Measurements from ENCODE around the gene WRAP73. TPM values are rescaled to one million over a fixed set of nuclear protein-coding genes. Genes with fewer than 3 reads are reported as not detected.
"Not testable (repeated sequence)": the region's sequence is repeated elsewhere in the genome, so short reads cannot be mapped to it uniquely, and the experiment has no call there.

The WRAP73 gene
- total RNA-seq, 1 donor from 2014 or later = 18.3 TPM

DNA sequence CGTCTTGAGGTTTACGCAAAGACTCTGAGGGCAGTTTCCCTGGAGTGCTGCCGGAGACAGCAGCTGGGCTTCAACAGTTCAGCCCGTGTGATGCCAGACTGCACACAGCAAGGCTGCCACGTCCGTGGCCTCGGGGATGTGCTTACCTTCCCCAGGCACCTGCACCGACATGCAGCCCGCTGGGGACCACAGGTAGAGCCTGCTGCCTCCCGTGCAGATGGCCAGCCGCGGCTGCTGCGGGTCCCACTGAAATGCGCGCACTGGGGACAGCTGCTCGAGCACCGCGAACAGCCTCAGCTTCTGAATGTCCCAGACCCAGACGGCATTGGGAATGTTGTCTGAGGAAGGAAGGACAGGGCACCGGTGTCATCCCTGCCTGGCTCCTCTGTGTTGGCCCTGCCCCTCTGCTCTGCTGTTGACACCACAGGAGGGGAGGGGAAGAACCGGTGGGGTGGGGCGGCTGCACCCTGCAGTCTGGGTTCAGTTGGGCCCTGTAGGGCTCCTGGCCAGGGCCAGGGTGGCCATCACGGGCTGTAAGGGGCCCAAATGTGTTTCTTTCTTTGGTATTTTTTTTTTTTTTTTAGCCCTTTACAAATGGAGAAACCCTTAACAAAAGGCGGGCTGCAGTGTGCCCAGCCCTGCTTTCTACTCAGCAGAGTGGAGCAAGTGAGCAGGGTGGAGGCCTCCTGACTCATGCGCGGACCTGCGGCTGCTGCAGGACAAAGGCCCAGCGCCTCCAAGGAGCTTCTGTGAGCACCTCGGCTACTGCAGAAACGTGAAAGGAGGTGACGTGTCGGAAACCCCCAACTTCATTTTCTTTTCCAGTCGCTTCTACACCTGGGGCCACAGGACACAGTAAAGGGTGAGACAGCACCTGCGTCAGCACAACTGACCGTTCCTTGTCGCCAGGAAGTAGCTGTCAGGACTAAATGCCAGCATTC is 18.3 kb downstream of the WRAP73 start:
- no peak for DNase-seq (ENCODE audit: low spot score)

- DNase-seq (ENCODE audit: low spot score) = no peak
Measured at GRCh38 chr1:3630914-3631313, 19.0 kb downstream of the WRAP73 start.

GRCh38 chr1:3630161-3630611 is 19.7 kb downstream of the WRAP73 start:
- DNase-seq (ENCODE audit: low spot score) = no peak

- no peak for DNase-seq (ENCODE audit: low spot score)
Measured at GRCh38 chr1:3629561-3630160, 20.2 kb downstream of the WRAP73 start.

DNA sequence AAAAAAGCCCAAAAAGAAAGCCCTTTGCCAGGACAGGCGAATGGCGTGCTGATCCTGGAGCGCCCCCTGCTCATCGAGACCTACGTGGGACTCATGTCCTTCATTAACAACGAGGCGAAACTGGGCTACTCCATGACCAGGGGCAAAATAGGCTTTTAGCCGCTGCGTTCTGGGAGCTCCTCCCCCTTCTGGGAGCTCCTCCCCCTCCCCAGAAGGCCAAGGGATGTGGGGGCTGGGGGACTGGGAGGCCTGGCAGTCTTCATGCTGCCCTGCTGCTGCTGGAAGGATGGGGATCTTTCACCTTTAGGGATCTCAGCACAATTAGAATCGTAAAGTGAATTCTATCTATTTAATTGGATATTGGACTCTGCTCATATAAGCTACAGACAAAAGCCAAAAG is 21.5 kb downstream of the WRAP73 start:
- no peak for DNase-seq (ENCODE audit: low spot score)

GRCh38 chr1:3627515-3628253 is 22.2 kb downstream of the WRAP73 start:
- no peak for DNase-seq (ENCODE audit: low spot score)

GRCh38 chr1:3626025-3626424 is 23.9 kb downstream of the WRAP73 start:
- no peak for DNase-seq (ENCODE audit: low spot score)

- DNase-seq (ENCODE audit: low spot score) = peak; percentile 69
Measured at GRCh38 chr1:3625151-3625907, 24.6 kb downstream of the WRAP73 start.

DNA sequence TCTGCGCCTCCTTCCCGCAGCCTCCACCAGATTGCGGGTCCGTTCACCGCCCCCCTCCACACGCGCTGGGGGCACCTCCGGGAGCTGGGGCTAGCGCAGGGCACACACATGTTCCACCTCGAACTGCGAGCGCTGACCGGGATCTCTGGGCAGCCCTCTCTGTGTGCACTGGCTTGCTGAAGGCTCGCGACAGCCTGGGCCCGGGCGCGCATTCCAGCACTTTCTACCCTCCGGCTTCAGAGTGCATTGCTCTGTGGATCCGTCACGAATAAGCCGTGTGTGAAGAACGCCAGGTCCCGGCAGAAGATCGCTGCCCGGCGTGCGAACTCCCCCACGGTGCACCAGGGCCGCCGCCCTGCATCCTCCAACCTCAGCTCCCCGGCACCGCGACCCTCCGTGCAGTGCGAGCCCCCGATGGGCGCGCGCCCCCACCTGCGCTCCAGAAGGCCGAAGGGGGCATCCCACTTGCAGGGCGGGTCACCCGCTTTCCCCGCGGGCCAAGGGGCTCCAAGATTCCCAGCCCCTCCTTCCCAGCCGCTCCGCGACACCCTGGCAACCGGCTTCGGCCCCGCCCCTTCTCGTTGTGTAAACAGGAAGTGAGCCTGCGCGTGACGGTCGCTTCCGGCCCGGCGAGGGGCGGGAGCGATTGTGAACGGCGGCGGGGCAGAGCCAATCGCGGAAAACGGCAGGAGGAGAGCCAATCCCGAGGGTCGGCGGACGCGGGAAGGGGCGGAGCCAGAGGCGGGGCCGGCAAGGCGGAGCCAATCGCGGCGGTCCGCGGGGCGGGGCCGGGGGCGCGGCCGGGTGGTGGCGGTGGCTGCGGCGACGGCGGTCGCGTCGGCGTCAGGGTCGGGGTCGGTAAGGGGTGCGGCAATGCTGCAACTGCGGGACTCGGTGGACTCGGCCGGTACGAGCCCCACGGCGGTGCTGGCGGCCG is 25.4 kb downstream of the WRAP73 start, which contains the start of gene TPRG1L:
Gene TPRG1L, plus strand, starts transcription at position 816 of the 937 bp plus-strand sequence. Its CDS starts 58 bp downstream, at position 874.
- DNase-seq (ENCODE audit: low spot score) = peak; percentile 99

DNA sequence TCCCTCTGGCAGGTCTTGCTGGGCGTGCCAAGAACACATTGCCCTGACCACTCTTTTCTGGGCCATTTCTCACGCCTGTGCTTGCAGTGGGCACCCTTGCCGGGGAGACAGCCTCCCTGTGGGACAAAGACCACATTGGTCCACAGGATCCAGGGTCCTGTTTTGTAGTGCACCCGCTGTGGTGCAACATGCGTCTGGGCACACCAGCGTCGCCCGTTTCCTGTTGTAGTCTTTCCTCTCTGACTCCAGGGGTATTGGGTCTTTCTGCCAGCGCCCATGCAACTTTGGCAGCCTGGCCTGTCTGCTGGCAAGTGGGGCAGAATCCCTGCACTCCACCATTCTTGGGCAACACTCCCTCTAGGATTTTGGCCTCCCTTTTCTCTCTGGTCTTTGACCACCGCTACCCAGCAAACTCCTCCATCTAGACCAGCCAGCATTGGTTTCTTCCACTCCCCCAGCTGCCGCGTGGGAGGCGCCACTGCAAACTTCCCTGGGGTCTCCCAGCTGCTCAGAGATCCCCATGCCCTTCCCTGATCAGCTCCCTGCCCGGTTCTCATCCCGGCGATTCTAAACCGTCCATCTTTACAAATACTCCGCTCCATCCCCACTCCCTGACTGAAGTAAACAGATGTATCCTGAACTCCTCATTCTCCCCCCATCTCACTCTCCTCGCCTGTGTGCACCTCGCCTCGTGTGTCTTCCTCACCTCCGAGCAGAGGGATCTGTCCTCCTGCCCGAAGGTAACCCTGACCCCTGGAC is 26.3 kb downstream of the WRAP73 start:
- DNase-seq (ENCODE audit: low spot score) = no peak

DNA sequence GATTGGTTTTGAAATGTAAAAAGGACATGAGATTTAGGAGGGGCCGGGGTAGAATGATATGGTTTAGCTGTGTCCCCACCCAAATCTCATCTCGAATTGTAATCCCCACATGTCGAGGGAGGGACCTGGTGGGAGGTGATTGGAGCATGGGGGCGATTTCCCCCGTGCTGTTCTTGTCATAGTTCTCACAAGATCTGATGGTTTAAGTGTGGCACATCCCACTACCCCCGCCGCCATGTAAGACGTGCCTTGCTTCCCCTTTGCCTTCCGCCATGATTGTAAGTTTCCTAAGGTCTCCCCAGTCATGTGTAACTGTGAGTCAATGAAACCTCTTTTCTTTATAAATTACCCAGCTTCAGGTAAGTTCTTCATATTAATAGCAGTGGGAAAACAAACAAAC is 27.8 kb downstream of the WRAP73 start:
- DNase-seq (ENCODE audit: low spot score) = not testable (repeated sequence)

- DNase-seq (ENCODE audit: low spot score) = not testable (repeated sequence)
Measured at GRCh38 chr1:3621151-3621671, 28.7 kb downstream of the WRAP73 start.

GRCh38 chr1:3620708-3621107 is 29.2 kb downstream of the WRAP73 start:
- DNase-seq (ENCODE audit: low spot score) = no peak

DNA sequence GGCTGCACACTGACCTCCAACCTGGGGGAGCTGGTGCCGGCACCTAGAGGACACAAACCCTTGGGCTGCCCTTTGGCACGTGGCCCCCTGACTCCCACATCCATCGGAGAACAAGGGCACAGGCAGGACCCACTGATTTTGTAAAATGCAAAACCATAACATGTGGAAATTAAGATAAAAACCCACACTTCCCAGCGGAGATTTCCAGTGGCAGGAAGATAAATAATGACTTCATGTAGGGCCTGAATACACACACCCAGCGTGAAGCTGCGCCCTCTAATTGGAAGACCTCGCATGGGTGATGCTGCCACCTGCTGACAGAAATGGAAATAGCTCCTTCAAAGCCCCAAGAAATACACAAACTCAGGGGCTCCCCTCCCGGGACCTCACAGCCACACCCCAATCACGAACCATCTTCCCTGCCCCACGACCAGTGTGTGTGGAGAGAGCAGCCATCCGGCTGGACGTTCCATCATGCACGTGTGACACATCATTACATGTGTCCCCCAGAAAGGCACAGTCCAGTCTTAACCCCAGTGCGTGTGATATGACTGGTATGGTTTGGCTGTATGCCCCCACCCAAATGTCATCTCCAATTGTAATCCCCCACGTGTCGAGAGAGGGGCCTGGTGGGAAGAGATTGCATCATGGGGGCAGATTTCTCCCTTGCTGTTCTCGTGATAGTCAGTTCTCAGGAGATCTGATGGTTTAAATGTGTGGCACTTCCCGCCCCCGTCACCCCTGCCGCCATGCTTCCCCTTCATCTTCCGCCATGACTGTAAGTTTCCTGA is 30.8 kb downstream of the WRAP73 start:
- DNase-seq (ENCODE audit: low spot score) = peak; percentile 81

- DNase-seq (ENCODE audit: low spot score) = no peak
Measured at GRCh38 chr1:3618531-3618880, 31.4 kb downstream of the WRAP73 start.

- DNase-seq (ENCODE audit: low spot score) = no peak
Measured at GRCh38 chr1:3617806-3618345, 32.0 kb downstream of the WRAP73 start.

DNA sequence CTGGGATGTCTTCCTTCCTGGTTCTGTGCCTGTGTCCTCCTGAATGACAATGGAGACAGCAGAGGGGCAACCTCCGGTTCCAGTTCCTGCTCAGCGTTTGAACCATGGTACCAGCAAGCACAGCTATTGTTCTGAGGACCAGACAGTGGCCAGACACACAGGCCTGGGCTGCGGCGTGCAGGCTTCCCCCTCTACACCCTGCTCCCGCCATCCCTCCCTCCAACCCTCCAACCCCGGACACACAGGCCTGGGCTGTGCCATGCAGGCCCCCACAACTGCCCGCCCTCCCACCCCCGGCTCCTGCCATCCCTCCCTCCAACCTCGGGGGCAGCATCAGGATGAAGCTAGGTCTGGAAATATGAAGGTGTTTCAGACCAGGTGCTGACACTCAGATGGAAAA is 33.0 kb downstream of the WRAP73 start:
- DNase-seq (ENCODE audit: low spot score) = no peak

Data from ureter (tissue), 1 donor.